Panc1 (cell line): ENCODE measurements around the gene BTBD2. TPM values are rescaled to one million over a fixed set of nuclear protein-coding genes. Genes with fewer than 3 reads are reported as not detected.

Experiments used
- ATAC-seq: fragments of 200-7000 bp; cut with Tn5 transposase; 2 replicates; pipeline ENCODE4 v1.9.1; 2020; ENCODE audit warnings: mild to moderate bottlenecking, moderate library complexity
- BruUV-seq: library from RNA; stranded (reverse); fragments of 400-500 nt; replicated peaks from 2 replicates; lab custom pipeline; 2021; lab: Mats Ljungman, UMichigan
- CTCF ChIA-PET: fragments of 300-600 bp; sonication (Branson Sonifier 250); formaldehyde crosslinking; loops from one replicate; lab custom pipeline; 2022; ENCODE audit warnings: antibody characterized with exemption; lab: Charles Lee
- POLR2A ChIA-PET: fragments of 300-600 bp; sonication (Branson Sonifier 250); formaldehyde crosslinking; loops from one replicate; lab custom pipeline; 2022; ENCODE audit warnings: antibody characterized with exemption; lab: Charles Lee
- DNase-seq: peaks from one replicate; pipeline ENCODE4 v3.0.0-alpha.2; 2010; ENCODE audit warnings: low read depth, low spot score
- H3K27ac ChIP-seq: 2 replicates; pipeline ENCODE4 v1.5.1; 2011; ENCODE audit warnings: mild to moderate bottlenecking, low read length, inconsistent platforms
- H3K27me3 ChIP-seq: fragments of 200-500 bp; sonication (Bioruptor generic); 2 replicates; pipeline ENCODE4 v1.6.0; 2014; ENCODE audit warnings: low read length, inconsistent platforms; ENCODE audit not compliant: control insufficient read depth, insufficient read depth
- H3K36me3 ChIP-seq: fragments of 200-500 bp; sonication (Bioruptor generic); 2 replicates; pipeline ENCODE4 v1.5.1; 2014; ENCODE audit warnings: inconsistent platforms, mild to moderate bottlenecking, low read length, moderate library complexity; ENCODE audit not compliant: control insufficient read depth, insufficient read depth
- H3K4me1 ChIP-seq: 2 replicates; pipeline ENCODE4 v1.5.1; 2011; ENCODE audit warnings: inconsistent platforms, mild to moderate bottlenecking, low read length, moderate library complexity; ENCODE audit not compliant: control insufficient read depth, insufficient read depth
- H3K4me3 ChIP-seq, 2 experiments: 2 replicates each; pipeline ENCODE4 v1.5.1; 2011 to 2012; ENCODE audit warnings: low read depth in 2 of 2, low read length in 2 of 2, mild to moderate bottlenecking in 2 of 2, inconsistent platforms in 1 of 2, moderate library complexity in 1 of 2
- H3K9me3 ChIP-seq: fragments of 200-500 bp; sonication (Bioruptor generic); 2 replicates; pipeline ENCODE4 v1.5.1; 2014; ENCODE audit warnings: low read depth, mild to moderate bottlenecking, inconsistent platforms, low read length, moderate library complexity; ENCODE audit not compliant: control insufficient read depth, insufficient read depth
- POLR2AphosphoS5 ChIP-seq: IDR thresholded peaks from 2 replicates; pipeline ENCODE4 v1.6.1; 2012; ENCODE audit warnings: mild to moderate bottlenecking, low read depth, low read length, moderate library complexity
- SIN3A ChIP-seq: IDR thresholded peaks from 2 replicates; pipeline ENCODE4 v1.6.1; 2012; ENCODE audit warnings: low read depth, mild to moderate bottlenecking, low read length, moderate library complexity, borderline replicate concordance; ENCODE audit not compliant: insufficient read depth
- TCF7L2 ChIP-seq: IDR thresholded peaks from 2 replicates; pipeline ENCODE4 v1.6.1; 2011; ENCODE audit warnings: mild to moderate bottlenecking, low read depth, low read length, inconsistent platforms
- in situ Hi-C: cut with HindIII; loops from 2 replicates; pipeline ENCODE4 v1.10.0; 2016; ENCODE audit warnings: low sequenced_read_pairs, low pct_unique_long_range_greater_than_20kb
- intact Hi-C: fragments of 100-400 bp; cut with micrococcal nuclease; formaldehyde crosslinking; loops from one replicate; pipeline ENCODE4 v1.10.0; 2022; ENCODE audit not compliant: unreplicated experiment
- total RNA-seq: library from RNA; stranded (reverse); gene quantifications from one replicate; pipeline ENCODE4 v1.2.1, GENCODE V29; 2021; ENCODE audit not compliant: unreplicated experiment
- TF ChIP-seq, protein P1 (sequence below): fragments of 450-650 bp; IDR thresholded peaks from 2 replicates; pipeline ENCODE4 v1.5.1; 2017; ENCODE audit warnings: mild to moderate bottlenecking
- TF ChIP-seq, protein P2 (sequence below), 2 experiments: IDR thresholded peaks; 2 replicates each; pipeline ENCODE4 v1.6.1; 2011 to 2012; ENCODE audit warnings: low read depth in 2 of 2, control low read depth in 1 of 2, low read length in 1 of 2, mild to moderate bottlenecking in 1 of 2, moderate library complexity in 1 of 2; ENCODE audit not compliant: insufficient read depth in 1 of 2

BTBD2 gene
- total RNA-seq, 1 experiment from 2014 or later: 59.6 TPM

DNA sequence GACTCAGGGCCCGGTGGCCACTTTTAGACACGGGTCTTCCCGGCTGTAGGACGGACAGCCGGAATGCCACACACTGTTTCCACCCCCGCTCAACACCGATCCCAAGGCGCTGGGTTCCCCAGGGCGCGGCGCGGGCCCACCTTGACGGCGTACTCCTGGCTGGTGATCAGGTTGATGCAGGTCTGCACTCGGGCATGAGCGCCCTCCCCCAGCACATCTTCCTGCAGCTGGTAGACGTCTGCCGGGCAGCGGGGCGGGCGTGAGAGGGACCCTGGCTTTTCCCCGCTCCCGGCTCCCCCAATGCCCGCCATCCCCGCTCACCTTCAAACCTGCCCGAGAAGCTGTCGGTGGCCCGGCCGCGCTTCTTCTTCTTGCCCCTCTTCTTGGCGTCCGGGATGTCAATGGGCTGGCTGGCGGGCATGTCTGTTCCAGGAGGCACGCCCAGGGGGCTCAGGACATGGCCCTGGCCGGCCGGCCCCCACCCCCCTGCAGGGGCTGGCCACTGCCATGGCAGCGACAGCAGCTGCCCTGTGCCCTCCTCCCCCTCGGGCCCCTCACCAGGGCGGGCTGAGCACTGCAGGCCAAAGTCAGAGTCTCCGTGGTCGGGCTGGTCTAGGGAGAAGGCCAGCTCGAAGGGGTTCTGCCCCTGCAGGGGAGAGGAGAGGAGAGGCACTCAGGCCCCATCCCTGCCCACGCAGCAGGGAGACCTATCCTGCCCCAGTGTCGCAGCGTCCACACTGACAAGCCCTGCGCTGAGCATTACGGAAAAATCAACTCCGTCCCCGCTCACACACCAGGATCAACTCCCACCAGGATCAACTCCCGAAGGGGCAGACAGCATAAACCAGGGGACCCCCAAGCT lies 30.8 kb upstream of the BTBD2 start:
- Histone ChIP-seq H3K27me3 (no peaks in the 10 kb centered on the region), H3K36me3 (peaks cover 6% of the 10 kb centered on the region), H3K27ac (no peak overlapping the region; the same call in 1 of the 2 replicates), H3K4me1 (peaks cover 46% of the 10 kb centered on the region), H3K4me3 (peak overlapping the region in 1 of 2 experiments; percentile 14; a peak in 1 of 4 replicates), H3K9me3 (no peaks in the 10 kb centered on the region)
- ChIA-PET CTCF (no interaction called here), POLR2A (interaction anchor here (0.6 kb wide), 1 partner anchor 276 kb away, joined by 3 read pairs; no protein-coding TSS in a partner anchor)
- intact Hi-C loops (no loop called here), in situ Hi-C loops (no loop called here)
- BruUV-seq: no TSS peak
- DNase-seq (no peak), ATAC-seq (no peak)
- TF ChIP-seq, protein P1, sequence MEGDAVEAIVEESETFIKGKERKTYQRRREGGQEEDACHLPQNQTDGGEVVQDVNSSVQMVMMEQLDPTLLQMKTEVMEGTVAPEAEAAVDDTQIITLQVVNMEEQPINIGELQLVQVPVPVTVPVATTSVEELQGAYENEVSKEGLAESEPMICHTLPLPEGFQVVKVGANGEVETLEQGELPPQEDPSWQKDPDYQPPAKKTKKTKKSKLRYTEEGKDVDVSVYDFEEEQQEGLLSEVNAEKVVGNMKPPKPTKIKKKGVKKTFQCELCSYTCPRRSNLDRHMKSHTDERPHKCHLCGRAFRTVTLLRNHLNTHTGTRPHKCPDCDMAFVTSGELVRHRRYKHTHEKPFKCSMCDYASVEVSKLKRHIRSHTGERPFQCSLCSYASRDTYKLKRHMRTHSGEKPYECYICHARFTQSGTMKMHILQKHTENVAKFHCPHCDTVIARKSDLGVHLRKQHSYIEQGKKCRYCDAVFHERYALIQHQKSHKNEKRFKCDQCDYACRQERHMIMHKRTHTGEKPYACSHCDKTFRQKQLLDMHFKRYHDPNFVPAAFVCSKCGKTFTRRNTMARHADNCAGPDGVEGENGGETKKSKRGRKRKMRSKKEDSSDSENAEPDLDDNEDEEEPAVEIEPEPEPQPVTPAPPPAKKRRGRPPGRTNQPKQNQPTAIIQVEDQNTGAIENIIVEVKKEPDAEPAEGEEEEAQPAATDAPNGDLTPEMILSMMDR: no peak
- TF ChIP-seq TCF7L2 (no peak), POLR2AphosphoS5 (no peak), SIN3A (no peak)
- TF ChIP-seq, protein P2, sequence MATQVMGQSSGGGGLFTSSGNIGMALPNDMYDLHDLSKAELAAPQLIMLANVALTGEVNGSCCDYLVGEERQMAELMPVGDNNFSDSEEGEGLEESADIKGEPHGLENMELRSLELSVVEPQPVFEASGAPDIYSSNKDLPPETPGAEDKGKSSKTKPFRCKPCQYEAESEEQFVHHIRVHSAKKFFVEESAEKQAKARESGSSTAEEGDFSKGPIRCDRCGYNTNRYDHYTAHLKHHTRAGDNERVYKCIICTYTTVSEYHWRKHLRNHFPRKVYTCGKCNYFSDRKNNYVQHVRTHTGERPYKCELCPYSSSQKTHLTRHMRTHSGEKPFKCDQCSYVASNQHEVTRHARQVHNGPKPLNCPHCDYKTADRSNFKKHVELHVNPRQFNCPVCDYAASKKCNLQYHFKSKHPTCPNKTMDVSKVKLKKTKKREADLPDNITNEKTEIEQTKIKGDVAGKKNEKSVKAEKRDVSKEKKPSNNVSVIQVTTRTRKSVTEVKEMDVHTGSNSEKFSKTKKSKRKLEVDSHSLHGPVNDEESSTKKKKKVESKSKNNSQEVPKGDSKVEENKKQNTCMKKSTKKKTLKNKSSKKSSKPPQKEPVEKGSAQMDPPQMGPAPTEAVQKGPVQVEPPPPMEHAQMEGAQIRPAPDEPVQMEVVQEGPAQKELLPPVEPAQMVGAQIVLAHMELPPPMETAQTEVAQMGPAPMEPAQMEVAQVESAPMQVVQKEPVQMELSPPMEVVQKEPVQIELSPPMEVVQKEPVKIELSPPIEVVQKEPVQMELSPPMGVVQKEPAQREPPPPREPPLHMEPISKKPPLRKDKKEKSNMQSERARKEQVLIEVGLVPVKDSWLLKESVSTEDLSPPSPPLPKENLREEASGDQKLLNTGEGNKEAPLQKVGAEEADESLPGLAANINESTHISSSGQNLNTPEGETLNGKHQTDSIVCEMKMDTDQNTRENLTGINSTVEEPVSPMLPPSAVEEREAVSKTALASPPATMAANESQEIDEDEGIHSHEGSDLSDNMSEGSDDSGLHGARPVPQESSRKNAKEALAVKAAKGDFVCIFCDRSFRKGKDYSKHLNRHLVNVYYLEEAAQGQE (IDR thresholded peaks at IDR 0.05; ENCODE audit: insufficient read depth in 1 of 2, low read depth in 2 of 2, low read length in 1 of 2): no peak

DNA sequence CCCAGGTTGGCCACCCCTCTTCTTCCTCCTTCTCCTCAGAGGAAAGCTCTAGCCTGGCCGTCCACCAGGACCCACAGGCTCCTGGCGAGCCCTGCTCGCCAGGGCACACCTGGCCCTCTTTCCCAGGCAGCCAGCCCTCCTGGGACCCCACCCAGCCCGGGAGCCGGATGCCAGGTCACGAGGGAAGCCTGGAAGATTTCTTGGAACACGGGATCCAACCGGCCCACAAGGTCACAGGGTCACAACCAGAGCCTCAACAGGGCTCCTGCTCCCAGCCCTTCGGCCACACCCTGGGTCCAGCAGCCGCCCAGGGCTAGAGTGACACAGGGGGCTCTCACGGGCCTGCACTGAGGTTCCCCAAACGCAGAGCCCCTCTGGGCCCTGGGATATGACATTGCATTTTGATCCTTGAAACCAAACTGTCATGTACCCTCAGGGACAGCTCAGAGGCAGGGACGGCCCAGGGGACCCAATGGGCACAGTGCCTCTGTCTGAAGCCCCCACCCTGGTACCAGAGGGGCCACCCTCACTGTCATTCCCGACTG lies 30.1 kb upstream of the BTBD2 start:
- no peaks in the 10 kb centered on the region for H3K27me3 ChIP-seq
- in situ Hi-C loops: no loop called here
- ATAC-seq (no peak), DNase-seq (no peak)
- CTCF ChIA-PET: no interaction called here
- H3K27ac ChIP-seq: peak overlapping the region; percentile 48; the same call in 1 of the 2 replicates
- intact Hi-C loops: no loop called here
- peaks cover 52% of the 10 kb centered on the region for H3K4me1 ChIP-seq
- BruUV-seq: no TSS peak
- POLR2A ChIA-PET: no interaction called here
- H3K9me3 ChIP-seq: no peaks in the 10 kb centered on the region
- H3K4me3 ChIP-seq: no peak overlapping the region
- TF ChIP-seq TCF7L2: no peak
- TF ChIP-seq, protein P1: no peak
- TF ChIP-seq POLR2AphosphoS5: no peak
- no peak for TF ChIP-seq SIN3A
- TF ChIP-seq, protein P2 (IDR thresholded peaks at IDR 0.05; ENCODE audit: insufficient read depth in 1 of 2, low read depth in 2 of 2, low read length in 1 of 2): no peak
- H3K36me3 ChIP-seq: peaks cover 6% of the 10 kb centered on the region
